GM19023 (cell line): ENCODE results near the gene KLHL20.
"Not testable (repeated sequence)": the region's sequence is repeated elsewhere in the genome, so short reads cannot be mapped to it uniquely, and the experiment has no call there.

Experiments used
- ATAC-seq: cut with Tn5 transposase; IDR thresholded peaks from one replicate; pipeline ENCODE4 v1.9.1; 2021; ENCODE audit warnings: mild to moderate bottlenecking, moderate library complexity; ENCODE audit not compliant: unreplicated experiment

The KLHL20 gene

DNA sequence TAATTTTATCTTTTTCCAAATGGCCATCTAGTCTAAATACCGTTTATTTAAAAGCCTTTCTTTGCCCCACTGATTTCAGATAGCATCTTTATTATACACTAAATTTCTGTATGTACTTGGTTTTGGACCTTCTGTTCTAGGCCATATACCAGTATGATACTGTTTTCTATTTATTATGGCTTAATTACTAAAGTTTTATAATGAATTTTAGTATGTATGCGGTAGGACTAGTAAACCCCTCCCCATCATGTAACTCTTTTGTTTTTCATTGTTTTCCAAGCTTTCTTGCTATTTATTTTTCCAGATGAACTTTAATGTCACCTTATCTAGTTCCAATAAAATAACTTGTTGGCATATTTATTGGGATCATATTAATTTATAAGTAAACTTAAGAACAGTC lies 29.9 kb downstream of the KLHL20 start:
- no peak for ATAC-seq

DNA sequence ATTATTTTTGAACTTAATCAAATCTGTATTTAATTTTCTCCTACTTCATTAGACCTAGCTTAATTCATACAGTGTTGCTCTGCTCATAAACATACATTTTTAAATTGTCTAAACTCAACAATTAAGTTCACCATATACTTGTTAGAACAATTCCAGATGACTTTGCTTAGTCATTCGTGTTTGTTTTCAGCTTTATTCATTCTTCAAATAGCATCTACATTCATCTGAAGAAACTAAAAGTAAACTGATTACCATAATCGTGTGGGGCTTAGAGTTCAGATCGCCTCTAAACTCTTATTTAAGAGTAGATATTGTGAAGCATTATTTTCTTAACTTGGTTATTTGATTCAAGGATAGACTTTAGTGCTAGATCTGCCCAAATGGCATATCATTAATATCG lies 34.4 kb downstream of the KLHL20 start:
- ATAC-seq: no peak

DNA sequence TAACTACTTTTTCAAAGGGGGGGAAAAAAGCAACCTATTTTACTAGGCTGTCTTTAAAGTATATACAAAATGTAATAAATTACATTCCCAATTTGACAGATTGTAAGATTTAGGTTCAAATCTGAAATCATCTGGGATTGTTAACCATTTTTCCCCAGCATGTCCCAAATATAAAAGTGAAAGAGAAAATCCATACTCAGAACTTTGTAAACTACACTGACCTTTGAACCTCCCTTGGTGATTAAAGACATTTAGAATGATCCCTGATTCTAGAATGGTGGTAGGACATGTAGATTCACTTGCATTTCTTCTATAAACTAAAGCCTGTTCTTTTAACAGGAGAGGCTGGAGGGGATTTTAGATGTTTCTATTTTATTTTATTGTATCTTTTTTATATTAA lies 39.0 kb downstream of the KLHL20 start:
- no peak for ATAC-seq

DNA sequence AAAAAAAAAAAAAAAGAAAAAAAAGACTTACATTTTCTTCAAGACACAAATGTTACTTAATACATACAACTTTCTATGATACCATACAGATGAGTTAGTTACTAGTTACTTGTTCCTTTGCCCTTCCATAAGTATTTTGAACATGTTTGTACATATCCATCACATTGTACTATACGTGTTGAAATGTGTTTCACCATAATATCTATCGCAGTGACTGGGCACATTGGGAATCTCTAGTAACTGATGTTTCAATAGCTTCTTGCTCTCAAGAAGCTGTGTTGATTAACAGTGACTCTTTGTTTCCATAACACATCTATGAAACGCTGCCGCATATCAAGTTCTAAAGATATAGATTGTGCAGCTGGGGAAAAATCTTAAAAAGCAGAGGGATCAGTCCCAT lies 42.9 kb downstream of the KLHL20 start:
- ATAC-seq: no peak

DNA sequence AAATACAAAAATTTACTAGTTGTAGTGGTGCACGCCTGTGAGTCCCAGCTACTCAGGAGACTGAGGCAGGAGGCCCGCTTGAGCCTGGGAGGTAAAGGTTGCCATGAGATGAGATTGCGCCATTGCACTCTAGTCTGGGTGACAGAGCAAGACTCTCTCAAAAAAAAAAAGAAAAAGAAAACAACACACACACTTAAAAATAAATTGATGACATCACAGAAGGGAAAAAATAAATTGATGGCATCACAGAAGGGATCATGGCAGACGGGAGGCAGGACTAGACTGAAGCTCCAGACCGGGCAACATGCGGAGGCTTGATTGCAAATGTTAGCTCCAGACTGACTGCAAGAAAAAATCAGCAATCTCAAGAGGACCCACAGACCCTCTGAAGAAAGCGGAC lies 43.3 kb downstream of the KLHL20 start:
- ATAC-seq: no peak

DNA sequence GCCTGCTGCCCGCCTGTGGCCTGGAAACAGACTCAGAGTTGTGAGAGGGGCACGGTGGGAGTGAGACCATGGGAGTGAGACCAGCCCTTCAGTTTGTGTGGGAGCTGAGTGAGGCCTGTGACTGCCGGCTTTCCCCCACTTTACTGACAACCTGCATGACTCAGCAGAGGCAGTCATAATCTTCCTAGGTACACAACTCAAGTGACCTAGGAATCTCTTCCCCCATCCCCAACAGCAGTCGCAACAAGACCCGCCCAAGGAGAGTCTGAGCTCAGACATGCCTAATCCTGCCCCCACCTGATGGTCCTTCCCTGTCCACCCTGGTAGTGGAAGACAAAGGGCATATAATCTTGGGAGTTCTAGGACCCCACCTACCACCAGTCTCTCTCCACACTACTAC lies 44.2 kb downstream of the KLHL20 start:
- no peak for ATAC-seq

DNA sequence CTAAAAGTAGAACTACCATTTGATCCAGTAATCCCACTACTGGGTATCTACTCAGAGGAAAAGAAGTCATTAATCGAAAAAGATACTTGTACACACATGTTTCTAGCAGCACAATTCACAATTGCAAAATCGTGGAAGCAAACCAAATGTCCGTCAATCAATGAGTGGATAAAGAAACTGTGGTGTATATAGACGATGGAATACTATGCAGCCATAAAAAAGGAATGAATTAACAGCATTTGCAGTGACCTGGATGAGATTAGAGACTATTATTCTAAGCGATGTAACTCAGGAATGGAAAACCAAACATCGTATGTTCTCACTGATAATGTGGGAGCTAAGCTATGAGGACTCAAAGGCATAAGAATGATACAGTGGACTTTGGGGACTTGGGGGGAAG lies 49.5 kb downstream of the KLHL20 start:
- ATAC-seq: not testable (repeated sequence)

DNA sequence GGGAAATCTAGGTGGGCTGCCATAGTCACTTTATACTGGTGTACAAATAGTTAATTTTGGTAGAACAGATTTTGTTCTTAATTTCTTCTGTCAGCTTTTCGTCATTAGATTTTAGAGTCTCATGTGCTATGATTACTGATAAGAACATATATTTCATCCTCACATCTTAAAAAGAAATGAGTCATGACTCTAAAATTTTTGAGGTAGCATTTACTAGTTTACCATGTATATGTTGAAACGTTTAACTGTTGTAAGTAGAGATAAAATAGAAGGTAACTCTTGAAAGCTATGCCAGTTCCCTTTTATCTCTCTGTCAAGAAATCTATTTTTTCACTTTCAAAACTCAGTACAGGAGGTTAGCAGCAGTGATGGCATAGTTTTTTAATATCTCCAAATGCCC lies 53.4 kb downstream of the KLHL20 start:
- ATAC-seq: no peak

DNA sequence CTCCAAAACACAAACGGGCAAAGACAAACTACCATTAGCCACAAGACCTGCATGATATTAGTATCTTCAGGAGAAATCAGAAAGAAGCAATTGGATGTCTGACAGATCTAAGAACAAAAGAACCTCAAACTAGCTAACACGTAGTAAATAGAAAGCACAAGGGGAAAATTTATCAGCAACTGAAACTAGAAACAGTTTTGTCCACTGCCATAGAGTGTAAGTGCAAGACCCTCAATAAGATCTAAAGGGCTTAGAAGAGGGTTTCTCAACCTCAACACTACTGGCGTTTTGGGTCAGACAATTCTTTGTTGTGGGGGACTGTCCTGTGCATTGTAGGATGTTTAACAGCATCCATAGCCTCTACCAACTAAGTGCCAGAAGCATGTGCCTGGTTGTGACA lies 54.0 kb downstream of the KLHL20 start:
- ATAC-seq: no peak

DNA sequence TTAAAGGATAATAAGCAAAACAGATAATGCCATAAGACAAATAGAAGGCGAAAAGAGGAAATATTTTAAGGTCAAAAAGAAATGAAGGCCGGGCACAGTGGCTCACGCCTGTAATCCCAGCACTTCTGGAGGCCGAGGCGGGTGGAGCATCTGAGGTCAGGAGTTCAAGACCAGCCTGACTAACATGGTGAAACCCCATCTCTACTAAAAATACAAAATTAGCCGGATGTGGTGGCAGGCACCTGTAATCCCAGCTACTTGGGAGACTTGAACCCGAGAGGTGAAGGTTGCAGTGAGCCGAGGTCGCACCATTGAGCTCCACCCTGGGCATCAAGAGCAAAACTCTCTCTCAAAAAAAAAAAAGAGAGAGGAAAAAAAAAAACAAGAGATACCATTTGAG lies 55.5 kb downstream of the KLHL20 start:
- ATAC-seq: not testable (repeated sequence)

DNA sequence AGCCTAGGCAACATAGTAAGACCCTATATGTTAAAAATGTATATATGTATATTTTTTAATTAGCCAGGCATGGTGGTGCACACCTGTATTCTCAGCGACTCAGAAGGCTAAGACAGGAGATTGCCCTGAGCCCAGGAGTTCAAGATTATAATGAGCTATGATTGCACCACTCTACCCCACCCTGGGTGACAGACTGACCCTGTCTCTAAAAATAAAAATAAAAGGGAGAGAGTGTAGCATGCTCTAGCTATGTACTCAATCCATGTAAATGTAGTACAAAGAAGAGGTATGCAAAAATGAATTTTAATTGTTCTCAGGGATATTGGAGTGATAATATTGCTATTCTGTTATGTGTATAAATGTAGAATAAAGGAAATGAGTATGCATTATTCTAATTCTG lies 56.8 kb downstream of the KLHL20 start:
- no peak for ATAC-seq

DNA sequence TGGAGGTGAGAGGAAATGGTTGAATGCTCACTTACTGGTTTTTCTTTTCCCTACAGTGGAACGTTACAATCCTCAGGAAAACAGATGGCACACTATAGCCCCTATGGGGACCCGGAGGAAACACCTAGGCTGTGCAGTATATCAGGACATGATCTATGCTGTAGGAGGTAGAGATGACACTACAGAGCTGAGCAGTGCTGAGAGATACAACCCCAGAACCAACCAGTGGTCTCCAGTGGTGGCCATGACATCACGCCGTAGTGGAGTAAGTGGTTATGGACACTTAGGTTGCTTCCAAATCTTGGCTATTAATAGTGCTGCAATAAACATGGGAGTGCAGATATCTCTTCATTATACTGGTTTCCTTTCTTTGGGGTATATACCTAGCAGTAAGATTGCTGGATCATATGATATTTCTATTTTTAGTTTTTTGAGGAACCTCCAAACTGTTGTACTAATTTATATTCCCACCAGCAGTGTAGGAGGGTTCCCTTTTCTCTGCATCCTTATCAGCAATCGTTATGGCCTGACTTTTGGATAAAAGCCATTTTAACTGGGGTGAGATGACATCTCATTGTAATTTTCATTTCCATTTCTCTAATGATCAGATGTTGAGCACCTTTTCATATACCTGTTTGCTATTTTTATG lies 60.9 kb downstream of the KLHL20 start:
- ATAC-seq: no peak

DNA sequence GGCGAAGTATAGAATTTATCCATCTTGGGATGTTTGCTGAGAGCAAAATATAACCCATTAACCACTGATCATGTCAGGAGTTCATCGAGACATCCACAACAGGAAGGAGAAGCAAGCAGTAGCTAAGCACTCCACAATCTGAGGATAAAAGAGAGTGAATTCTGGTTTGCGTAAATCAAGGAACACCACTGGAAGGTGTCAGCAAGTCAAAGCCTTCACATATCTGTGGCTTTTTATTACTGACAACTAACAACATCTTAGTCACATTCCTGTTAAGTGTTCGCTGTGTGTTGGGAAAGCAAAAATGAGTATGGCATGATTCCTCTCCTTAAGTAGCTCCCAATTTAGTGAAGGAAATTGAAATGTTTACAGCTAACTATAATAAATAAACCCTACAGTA lies 65.2 kb downstream of the KLHL20 start:
- ATAC-seq: no peak

DNA sequence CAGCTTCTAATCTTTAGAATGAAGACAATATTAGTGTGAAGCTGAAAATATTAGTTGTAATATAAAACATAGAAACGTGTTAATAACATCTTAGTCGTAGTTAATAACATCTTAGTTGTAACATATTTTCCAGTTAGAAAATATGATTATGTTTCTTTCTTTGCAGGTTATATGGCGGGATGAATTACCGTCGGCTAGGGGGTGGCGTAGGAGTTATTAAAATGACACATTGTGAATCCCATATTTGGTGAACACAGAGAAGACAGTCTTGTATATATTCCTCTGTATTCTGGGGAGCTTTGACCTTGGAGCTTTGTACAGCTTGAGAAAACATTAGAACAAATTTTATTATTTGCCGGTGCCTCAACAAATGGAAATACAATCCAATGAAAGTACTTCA lies 70.2 kb downstream of the KLHL20 start:
- ATAC-seq: no peak

DNA sequence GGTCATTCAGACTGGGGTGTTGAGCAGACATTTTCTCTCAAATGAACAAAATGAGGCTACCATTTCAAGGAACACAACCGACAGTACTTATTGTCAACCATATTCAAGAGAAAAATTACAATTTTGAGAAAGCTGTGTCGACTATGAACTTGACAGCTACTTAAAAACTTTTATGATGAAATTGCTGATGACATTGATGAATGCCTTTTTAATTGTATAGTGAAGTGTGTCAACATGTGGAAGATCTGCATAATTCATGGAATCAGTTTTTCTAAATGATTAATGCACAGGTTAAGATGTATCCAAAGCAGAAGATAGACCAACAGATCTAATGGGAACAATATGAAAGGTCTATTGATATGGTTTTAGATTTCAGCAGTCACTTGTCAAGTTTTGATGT lies 75.1 kb downstream of the KLHL20 start:
- no peak for ATAC-seq

DNA sequence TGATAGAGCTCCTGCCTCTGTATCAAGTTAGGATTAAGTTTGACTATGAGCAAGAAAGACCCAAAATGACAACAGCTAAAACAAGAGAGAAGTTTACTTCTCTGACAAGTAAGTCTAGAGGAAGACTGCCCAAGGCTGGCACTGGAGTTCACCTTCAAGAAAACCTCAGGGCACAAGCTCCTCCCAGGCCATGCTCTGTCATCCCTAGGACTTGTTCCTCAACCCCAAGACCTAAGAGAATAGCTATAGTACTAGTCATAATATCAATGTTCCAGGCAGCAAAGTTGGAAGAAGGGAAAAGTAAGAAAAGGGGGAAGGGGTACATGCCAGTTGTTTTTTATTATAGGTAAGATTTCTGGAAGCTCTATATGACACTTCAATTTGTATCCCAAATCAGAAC lies 83.3 kb downstream of the KLHL20 start:
- no peak for ATAC-seq

DNA sequence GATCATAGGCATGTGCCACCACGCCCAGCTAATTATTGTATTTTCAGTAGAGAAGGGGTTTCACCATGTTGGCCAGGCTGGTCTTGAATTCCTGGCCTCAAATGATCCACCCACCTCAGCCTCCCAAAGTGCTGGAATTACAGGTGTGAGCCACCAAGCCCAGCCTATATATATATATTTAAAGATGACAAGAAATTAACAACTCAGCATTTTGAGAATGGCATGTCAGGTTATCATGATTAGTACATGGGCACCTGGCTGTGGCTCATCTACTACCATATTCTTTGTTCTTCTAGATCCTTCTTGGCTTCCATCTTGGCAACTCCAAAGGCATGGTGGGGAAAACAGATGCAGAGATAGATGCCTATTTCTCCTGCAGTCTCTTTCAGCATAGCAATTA lies 85.2 kb downstream of the KLHL20 start:
- not testable (repeated sequence) for ATAC-seq

DNA sequence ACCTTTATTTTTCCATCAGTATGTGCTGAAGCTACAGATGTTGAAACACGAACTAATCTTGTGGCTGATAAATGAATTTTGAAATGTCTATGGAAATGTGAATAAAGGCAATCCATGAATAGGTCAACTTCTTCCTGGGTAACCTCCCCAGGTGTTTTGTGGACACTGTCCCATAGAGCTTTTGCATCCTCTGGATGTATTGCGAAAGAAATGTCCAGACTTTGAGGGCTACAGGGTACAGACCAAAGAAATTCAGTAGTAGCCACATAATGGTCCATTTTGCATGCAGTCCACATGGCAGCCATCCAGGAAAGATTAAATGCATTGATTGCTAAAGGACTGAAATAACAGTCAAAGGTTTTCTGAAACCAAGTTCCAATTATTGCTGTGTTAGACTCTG lies 88.2 kb downstream of the KLHL20 start:
- ATAC-seq: no peak

DNA sequence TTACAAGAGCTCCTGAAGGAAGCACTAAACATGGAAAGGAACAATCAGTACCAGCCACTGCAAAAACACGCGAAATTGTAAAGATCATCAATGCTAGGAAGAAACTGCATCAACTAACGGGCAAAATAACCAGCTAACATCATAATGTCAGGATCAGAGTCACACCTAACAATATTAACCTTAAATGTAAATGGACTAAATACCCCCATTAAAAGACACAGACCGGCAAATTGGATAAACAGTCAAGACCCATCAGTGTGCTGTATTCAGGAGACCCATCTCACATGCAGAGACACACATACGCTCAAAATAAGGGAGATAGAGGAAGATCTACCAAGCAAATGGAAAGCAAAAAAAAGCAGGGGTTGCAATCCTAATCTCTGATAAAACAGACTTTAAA lies 98.9 kb downstream of the KLHL20 start:
- not testable (repeated sequence) for ATAC-seq

DNA sequence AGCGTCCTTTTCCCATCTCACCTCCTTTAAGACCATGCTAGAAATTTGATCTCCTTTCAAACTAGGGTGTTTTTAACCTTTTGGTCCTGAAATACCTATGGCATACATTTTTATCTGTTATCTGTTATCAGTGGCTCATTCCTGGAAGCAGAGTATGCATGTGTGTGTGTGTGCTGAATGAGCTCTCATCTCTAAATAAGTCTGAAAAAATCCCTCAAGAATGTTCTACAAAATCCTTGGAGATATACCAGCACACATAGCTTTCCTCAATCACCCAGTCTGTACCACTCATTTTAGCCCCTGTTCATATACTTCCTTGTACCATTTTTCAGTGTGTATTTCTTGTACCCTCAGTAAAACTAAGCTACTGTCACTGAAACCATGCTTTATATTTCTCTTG lies 103.7 kb downstream of the KLHL20 start:
- ATAC-seq: no peak

DNA sequence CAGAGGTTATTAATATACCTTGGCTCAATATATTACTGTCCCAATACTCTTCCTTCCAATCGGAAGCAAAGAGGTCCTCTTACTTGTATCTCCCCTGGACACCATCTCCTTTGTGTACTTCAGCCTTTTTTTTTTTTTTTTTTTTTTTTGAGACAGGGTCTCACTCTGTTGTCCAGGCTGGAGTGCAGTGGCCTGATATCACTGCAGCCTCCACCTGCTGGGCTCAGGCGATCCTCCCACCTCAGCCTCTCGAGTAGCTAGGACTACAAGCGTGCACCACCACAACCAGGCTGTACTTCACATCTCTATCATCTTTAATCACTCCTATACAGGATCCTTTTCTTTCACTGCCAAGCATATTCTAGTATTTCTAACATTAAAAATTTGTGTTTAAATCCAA lies 106.9 kb downstream of the KLHL20 start:
- no peak for ATAC-seq

DNA sequence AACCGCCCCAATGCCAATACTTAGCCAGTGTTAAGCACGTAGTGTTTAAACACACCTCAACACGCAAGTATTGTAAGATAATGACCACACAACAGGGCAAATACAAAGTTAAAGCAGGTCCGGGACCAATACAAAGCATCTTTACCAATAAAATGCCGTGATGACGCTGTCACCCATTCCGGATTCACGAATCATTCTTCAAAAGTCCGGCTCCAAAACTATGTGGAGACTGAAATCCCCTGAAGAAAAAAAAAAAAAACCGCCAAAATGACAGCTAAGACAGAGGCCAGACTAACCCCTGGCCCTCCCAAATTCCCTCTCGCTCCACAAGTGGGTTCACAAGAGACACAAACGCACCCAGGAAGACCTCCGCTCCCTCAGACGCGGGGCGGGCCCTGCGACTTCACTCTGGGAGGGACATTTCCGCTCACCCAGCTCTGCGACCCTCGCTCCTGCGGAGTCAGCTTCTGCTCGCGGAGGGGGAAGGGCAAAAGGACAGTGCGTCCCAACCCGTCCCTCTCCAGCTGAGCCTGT lies 109.1 kb downstream of the KLHL20 start:
- ATAC-seq: peak; percentile 43
